Hematopoietic multipotent progenitor cell treated with erythropoietin and hydrocortisone succinate and interleukin-3 and kit ligand, for 15 days (in vitro differentiated cells): ENCODE measurements around the gene ARHGEF37.

Experiments used
- DNase-seq: peaks from one replicate; pipeline ENCODE4 v3.0.0-alpha.2; 2015; ENCODE audit warnings: low spot score

ARHGEF37 gene

DNA sequence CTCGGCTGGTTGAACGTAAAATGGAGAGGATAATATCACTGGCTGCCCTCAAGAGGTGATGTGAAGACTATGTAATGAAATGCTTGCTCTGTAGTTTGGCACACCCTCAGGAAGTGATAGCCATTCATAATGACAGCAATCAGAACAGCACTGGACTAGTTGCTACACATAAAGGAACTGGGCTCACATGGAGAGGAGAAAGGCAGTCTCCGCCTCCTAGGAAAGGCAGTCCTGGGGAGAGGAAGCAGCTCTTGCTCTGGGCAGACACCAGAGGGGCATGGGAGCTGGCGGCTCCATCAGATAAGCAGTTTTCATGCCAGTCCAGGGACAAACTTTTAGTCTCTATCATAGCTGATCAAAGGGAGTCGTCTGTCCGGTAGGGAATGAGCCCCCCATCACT lies 46.9 kb downstream of the ARHGEF37 start:
- DNase-seq, result no peak

DNA sequence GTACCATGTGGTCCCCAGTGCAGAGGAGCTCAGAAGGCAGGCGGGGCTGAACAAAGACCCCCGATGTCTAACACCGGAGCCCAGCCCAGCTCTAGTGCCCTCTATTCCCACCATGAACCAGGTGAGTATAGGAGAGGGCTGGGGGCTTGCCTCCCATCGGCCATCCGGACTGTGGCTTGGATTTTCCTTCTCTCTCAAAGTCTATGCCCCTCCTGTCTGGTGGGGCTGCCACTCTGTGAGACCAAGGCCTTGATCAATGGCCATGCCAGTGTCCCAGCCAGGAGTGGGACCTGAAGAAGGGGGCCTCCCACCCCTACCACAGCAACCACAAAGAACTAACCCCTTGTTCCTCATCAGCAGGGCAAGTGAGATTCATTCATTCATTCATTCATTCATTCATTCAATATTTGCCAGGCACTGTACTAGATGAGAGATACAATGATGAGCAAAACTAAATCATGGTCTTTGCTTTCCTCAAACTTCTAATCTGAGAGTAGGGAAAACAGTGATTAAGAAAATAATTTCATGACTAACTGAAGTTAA lies 47.6 kb downstream of the ARHGEF37 start:
- no peak for DNase-seq

DNA sequence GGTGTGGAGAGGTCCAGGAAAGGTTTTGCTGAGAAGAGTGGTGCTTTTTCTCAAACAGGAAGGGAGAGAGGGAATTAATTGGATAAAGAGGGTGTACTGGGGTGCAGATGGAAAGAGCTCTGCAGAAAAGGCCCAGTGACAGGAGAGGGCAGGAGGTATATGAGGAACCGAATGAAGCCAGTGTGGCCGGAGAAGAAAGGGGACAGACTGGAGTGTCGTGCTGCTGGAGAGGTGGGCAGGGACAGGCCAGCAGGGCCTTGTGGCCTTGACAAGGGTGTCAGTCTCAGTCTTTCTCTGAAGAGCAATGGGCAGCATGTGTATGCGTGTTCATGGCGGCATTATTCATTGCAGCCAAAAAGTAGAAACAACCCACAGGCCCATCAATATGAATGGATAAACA lies 48.1 kb downstream of the ARHGEF37 start:
- no peak for DNase-seq

DNA sequence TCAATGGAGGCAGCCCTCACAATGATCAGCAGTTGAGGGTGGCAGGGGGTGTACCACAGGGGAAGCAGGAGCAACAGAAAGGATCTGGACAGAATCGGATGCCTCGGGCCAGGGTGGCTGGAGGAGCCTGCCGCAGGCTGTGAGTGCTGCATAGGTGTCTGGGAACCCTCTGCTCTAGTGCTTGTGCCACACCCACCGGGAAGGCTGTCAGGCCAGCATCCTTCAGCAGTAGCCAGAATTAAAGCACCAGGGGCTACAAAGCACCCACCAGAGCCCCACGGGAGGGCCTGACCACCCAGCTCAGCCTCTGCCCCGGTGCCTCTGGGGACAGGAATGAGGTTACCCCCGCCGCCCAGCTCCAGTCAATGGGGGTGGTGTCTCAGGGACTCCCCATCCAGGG lies 49.0 kb downstream of the ARHGEF37 start:
- DNase-seq, result no peak

DNA sequence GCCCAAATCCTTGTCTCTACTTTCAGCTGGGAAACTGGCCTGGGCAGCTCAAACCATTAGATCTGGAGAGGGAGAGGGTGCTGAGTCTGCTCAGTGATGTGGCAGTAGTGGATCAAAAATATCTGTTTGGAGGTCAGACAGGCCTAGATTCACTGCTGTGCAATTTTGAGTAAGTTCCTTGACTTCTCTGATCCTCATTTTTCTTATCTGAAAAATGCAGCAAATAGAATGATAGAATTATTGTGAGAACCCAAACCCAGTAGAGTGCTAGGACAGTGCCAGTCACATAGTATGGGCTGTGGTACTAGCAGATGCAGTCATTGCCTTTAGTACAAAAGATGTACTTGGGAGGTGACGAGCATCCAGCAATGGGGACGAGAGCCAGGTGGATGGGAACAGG lies 50.2 kb downstream of the ARHGEF37 start:
- no peak for DNase-seq

DNA sequence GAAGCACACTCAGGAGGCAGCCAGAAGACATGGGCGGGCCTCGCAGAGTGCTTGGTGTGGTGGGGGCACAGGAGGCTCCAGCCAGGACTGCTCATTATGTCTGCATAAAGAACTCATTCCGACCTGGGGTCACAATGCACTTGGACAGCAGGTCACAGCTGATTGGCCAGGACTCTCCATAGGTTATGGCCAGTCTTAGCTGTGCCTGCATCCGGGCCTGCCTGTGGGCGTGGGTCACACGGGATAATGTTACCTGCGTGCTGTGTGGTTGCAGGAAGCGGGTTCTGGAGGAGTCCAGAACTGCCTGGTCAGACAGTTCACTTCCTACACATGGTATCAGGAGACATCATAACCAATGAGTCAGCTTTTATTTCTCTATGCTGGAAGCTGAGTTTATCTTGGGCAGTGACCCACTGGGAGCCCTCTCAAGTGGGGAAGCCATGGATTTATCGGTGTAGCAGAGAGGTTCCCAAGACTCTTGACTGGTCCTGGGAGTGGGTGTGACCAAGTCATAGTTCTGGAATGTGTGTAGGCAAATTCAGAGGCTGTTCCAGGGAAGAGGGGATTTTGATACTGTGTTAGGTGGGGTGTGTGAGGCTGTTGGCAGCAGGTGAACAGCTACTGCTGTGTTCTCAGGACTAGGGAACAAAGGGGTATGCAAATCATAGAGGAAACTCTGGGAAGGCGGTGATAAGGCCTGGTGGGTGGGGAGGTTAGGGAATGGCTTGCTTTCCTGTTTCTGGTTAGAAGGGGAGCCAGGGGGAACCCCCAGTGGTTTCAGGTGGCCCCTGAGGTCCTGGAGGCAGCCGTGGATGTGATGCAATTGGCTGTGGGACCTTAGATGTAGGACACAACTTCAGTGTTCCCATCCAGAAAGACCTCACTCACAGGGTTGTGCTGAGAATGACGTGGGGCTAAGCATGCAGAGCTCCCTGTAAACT lies 51.3 kb downstream of the ARHGEF37 start:
- DNase-seq, result peak; percentile 60

DNA sequence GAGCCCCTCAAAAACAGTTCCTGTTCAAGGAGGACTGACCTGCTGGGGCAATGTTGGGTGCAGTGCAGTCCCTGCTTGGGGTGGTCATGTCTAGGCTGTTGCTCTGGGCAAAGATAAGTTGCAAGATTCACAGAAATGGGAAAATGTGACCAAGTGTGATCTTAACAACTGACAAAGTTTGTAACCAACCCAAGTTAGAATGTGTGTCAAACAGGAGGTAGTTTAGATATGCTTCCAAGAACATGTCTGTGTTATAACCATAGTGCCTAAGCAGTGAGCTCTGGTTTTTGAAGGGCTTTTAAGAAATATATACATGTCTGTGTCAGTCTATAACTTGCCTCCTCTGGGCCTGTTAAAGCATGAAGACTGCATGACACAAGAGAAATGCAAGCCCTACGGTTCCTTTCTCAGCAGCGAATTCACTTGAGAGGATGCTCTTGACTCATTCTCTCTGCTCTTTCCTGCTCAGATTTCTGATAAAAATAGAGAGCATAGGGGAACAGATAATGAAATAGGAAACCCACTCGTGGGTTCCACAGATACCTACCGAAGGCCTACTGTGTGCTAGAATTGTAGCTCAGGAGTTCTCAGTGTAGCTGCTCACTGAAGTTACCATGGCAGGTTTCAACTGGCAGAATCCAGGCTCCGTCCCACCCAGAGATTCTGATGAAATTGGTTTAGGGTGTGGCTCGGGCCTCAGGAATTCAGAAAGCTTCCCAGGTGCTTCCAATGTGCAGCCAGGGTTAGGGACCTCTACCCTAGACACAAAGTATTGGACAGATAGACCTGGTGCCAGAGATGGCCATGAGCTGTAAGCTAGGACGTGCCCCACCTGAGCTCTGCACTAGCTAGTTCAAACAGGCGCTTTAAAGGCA lies 52.4 kb downstream of the ARHGEF37 start:
- DNase-seq, result peak; percentile 47

DNA sequence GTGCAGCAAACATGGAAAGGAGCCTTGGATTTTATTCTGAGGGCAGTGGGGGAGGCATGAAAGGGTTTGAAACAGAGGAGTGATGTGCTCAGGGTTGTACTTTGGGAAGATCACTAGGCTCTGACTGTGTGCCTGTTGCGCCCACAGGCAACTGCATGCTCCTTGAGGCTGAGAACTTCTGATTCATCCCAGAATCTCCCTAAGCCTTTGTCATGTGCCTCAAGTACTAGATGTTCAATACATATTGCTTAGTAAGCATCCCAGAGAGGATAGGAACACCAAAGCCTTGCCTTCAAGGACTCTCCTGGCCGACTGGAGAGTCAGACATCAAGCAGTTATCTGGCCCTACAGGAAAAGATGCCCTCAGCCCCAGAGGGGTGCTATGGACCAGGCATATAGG lies 54.1 kb downstream of the ARHGEF37 start:
- DNase-seq, result no peak

DNA sequence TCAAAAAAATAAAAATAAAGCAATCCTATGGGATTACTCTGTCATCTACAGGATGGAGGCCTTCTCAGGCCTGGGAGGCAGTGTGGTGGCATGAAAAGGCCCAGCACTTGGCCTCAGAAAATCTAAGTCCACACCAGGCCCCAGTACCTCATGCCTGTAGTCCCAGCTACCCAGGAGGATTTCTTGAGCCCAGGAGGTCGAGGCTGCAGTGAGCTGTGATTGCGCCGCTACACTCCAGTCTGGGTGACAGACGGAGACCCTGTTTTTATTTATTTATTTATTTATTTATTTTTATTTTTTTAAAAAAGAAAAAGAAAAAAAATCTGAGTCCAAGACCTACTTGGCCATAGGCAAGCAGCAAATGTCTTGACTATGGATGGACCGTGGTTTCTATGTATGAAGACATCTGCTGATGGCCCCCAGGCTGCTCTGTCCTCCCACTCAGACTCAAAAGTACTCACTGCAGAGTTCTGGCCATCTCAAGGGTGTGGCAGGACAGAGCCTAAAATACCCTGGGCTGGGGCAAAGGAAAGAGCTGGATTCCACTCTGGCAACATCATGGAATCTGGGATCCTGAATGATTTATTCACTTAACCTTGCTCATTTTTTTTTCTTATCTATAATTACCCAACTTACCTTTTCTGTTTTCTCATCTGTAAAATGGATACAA lies 55.0 kb downstream of the ARHGEF37 start:
- DNase-seq, result no peak

DNA sequence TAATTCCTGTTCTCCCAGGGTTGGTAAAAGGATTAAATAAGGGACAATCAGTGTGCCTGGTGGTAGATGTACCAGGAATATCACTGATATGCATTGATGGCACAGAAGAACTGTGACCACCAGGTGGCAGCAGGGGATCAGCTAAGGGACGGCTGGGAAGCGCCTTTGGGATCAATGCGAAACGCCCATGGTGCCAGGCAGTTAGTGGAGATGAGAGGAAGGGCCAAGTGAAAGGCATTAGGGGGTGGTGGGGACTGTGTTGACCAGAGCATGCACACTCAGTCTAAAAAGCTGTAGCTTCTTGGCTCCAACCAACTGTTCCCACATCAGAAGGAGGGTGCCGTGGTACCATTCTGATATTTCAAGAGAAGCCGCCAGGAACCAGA lies 55.6 kb downstream of the ARHGEF37 start:
- peak; percentile 71 for DNase-seq

DNA sequence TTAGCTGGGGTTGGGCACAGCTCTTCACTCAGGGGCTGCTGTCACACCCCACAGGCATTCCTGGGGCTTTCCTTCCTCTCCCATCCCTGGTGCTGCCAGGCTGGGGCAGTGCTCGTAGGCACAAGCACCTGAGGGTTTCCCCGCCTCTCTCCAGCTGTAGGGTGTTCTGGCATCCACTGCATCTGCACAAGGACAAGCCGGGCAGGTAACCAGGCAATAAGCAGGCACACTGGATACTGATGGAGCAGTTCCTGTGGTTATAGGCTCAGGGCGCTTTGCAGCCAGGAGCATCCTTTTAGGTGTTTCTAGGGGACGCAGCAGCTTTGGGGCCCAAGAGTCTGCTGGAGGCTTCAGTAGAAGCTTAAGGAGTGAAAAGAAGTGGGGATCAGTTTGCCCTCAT lies 56.8 kb downstream of the ARHGEF37 start:
- DNase-seq, result no peak

DNA sequence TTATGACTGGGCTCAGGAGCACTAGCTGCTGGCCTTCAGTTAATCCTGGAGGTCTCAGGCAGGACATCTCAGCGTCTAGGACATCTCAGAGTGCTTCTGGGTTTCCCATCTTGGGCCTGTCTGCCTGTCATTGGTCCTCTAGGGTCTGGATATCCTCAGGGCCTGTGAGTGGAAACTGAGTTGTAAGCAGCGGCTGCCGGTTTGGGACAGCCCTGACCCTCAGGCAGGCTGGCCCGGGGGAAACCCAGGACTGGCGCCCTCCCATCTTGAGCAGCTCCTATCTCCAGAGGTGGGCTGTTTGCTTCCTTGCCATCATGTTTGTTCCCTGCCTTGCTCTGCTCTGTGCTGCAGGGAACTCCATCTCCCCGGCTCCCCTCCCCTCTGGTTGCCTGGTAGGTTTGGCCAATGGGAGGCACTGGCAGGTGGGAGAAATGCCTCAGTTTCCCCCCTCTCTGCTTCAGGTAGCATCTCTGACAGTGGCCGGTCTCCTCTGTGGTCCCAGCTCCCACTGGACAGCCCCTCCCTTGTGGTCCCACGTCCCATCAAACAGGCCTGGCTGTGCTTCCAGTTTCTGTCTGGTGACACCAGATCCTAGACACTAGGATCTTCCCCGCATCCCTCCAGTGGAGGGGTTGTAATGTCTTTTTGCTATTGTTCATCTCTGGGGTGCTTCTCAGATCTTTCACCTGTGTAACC lies 57.4 kb downstream of the ARHGEF37 start:
- no peak for DNase-seq

DNA sequence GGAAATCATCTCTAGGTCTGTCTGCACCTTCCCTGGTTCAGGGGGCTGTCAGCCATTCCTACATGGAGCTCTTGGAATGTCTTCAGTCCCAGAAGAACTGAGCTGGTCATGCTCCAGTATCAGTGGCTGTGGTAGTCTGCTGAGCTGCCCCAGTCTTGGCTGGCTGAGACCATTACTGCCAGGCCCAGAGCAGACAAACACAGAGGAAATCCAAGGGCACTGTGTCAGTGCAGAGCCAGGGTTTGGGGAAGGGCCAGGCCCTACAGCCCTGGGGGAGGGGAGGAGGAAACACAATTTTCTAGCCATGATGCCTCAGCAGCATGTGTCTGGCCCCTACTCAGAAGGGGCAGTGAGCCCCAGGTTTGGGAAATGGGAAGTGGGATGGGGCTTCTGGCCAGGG lies 58.4 kb downstream of the ARHGEF37 start:
- DNase-seq, result no peak

DNA sequence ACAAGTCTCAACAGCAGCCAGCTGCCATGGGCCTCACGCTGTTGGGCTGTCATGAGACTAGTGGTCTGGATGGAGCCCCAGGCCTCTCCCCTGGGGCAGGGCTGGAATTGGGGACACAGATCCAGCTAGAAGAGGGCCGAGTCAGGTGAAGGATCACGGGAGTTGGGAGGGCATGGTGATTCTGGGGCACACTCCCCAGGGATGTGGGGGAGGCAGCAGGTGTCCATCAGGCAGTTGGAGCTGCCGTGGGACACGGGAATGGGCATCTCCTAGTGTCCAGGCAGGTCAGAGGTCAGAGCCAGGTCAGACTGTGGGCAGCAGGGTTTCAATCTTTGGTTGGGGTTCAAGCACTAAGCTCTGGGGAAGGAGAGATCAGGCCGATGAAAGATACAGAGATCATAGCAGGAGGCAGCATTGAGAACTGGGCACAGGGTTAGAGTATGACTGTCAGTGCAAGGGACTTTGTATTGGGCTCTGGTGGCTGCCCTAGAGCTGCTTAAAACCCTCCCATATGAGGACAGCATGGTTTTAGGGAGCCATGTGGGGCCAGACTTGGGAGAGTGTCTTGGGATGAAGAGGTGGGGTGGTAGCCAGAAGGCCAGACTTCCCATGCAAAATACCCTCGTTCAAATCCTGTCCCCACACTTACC lies 59.2 kb downstream of the ARHGEF37 start:
- DNase-seq, result no peak

DNA sequence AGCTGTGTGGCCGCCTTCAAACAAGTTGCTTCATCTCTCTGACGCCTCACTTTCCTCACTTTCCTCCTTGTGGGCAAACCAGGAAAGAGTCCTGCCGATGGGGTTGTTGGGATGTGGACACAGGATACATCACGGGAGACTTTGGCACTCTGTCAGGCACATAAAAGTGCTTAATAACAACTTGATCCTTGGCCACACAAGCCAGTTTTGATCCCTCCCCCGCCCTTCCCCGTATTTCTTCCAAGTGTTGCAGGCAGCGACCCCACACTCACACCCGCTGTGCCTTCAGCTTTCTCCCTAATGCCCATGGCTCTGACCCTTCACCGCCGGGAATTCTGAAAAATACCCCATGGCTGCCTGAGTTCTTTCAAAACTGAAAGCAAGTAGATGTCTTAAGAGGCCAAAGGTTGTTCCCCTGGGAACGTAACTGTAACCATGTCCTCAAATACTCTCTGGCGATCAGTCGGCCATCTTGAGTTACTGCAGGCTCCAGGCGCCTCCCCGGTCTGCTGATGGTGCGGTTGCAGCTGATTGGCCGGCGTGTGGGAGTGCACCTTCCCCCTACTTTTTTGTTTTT lies 59.8 kb downstream of the ARHGEF37 start:
- DNase-seq, result no peak

DNA sequence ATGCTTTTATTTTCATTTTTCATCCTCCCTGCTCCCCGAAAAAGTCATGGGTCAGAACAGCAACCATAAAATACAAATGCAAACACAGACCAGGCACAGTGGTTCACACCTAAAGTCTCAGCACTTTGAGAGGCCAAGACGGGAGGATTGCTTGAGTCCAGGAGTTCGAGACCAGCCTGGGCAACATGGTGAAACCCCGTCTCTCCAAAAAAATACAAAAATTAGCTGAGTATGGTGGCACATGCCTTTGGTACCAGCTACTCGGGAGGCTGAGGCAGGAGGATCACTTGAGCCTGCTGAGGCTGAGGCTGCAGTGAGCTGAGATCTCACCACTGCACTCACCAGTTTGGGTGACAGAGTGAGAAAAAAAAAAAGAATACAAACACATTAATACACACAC lies 60.3 kb downstream of the ARHGEF37 start:
- DNase-seq, result no peak

DNA sequence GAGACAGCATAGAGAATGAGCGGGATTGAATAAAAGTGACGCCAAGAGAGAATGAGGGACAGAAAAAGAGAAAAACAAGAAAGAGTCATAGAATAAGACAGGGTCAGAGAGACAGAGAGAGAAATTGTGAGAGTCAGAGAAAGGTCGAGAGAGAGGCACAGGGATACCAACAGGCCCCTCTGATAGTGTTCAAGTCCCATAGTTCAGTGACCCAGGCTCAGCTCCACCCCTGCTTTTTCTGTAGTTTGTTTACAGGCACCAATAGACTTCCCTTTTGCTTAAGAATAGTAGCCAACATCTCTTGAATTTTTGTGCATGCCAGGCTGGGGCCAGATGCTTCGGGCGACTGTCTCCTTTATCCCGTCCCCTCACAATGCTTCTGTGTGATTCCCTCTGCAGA lies 62.5 kb downstream of the ARHGEF37 start:
- DNase-seq, result no peak

DNA sequence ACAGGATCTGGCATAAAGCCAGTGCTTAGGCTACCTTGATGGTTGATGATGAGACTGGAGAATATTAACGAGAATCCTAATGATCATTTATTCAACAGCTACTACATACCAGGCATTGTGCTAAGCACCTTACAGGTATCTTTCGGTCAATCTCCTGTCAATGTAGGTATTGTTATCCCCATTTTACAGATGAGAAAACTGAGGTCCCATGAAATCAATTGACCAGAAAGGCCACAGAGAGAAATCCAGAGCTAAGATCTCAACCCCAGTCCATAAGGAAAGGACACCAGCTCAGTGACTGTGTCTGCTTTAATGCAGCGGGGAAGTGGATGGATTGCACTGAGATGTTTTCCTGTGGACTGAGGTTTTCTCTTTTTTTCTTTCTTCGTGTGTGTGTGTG lies 63.3 kb downstream of the ARHGEF37 start:
- DNase-seq, result no peak

DNA sequence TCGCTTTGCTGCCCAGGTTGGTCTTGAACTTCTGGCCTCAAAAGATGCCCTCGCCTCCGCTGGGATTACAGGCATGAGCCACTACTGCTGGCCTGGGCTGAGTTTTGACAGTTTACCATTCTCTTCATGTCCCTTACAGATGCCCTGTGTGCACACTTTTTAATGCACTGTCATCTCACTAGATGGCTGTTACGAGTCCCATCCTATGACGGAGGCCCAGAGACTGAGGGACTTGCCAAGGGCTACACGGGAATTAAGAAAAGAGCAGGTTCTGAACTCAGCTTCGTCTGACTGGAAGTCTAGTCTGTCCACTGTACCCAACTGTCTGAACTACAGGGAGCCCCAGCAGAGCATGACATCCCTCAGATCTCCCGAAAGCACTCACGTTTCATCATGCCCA lies 63.9 kb downstream of the ARHGEF37 start:
- no peak for DNase-seq

DNA sequence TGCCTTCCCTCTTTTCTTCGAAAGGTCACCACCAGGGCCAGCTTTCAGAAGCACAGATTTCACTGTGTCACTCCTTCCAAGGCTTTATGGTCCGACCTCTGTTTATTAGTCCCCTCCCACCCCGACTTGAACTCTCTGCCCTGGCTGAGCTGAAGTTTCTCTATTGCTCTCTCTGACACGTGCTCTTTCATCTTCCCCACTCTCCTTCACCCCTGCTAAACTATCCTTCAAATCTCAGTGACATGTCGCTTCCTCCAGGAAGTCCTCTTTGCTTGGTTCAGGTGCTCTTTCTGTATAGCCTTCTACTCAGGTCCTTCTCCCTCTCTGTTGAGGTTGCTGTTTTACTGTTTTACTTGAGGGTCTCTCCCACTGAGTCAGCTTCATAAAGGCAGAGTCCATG lies 64.4 kb downstream of the ARHGEF37 start:
- DNase-seq, result no peak

DNA sequence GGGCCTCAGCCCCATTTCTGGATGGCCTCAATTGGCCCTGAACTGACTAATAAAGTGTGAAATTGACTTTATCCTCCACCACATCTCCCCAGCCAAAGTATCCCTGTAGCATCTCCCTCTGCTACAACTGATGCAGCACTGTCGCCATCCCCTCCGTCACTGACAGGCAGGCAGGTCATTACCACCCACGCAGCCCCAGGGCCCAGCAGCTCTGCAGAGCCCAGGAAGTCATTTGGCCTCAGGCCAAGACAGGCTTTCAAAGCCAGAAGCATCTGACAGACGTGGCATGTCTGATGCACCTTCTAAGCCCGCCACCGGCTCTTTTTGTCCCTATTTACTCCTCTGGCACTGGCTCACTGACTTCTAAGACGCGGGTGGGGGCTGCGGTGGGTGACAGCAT lies 65.3 kb downstream of the ARHGEF37 start:
- no peak for DNase-seq
